HG02938 (cell line): ENCODE results near the gene PHLDB2.
A peak's percentile ranks its signal among the peaks of the same experiment; 100 is the strongest.

Experiments used
- ATAC-seq: cut with Tn5 transposase; IDR thresholded peaks from one replicate; pipeline ENCODE4 v1.9.1; 2021; ENCODE audit warnings: mild to moderate bottlenecking, moderate library complexity; ENCODE audit not compliant: unreplicated experiment

Gene PHLDB2

GRCh38 chr3:111956995-111957734 is 98.1 kb downstream of the PHLDB2 start:
- ATAC-seq = no peak

DNA sequence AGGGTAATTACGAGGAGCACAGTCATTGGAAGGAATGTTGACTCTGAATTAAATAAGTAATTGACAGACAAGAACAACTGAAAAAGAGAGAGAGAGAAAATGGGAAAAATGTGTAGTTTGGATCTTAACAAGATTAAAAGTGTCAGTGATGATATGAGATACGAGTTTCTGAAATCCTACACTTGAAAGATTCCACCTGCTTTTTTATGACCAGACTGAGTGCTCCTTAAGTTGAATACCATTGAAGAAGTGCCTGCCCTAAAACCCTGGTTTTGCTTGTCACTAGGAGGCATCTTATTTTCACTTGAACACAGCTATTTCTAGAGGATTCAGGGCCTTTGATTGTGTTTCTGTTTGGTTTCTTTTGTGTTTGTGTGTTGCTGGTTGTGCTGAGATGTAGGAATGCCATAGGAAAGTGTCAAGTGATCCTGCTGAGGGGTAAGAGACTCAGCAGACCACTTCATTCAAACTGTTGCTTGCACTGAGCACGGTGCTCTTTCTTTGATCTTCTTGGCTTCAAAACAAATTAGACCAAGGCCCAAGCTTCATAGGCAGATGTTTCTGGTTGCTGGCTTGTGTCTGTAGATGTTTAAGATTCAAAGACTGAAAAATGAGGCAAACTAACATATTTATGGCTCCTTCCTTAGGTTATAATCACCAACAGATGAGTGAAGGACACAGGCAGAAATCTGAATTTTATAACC is 102.5 kb downstream of the PHLDB2 start:
- no peak for ATAC-seq

DNA sequence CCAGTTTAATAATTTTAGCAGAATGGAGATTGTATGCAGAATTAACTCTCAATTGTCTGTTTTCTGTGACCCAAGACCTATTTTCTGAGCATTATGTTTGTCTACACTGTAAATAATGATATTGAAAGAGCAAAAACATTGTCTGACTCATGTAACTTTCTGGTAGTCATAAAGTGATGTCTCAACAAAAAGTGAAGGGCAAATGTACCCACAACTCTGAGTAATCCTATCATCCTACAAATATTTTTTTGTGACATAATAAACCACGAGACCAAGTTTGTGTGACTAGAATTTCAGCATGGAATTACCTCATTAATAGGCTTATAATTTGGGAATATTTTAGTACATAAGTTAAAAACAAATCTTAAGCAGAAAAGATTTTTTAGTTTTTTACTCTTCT is 104.4 kb downstream of the PHLDB2 start:
- no peak for ATAC-seq

DNA sequence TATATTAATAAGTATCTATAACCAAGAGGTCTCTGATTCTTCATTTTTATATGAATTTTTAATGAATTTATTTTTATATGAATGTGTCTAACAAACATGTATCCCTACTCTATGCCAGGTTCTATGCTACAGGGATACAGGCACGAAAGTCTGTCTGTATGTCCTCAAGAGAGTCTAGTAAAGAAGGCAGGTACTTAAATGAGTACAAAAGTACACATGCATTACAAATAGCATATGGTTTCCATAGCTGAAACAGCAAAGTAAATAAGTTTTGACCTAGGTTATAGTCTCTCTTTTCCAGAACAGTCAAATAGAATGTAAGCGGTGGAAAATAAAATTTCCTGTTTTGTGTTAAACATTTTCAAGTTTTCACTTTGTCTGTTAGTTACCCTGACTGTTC is 106.4 kb downstream of the PHLDB2 start:
- ATAC-seq = no peak

- ATAC-seq = no peak
These were observed 108.0 kb downstream of the PHLDB2 start for GRCh38 chr3:111967068-111967467.

DNA sequence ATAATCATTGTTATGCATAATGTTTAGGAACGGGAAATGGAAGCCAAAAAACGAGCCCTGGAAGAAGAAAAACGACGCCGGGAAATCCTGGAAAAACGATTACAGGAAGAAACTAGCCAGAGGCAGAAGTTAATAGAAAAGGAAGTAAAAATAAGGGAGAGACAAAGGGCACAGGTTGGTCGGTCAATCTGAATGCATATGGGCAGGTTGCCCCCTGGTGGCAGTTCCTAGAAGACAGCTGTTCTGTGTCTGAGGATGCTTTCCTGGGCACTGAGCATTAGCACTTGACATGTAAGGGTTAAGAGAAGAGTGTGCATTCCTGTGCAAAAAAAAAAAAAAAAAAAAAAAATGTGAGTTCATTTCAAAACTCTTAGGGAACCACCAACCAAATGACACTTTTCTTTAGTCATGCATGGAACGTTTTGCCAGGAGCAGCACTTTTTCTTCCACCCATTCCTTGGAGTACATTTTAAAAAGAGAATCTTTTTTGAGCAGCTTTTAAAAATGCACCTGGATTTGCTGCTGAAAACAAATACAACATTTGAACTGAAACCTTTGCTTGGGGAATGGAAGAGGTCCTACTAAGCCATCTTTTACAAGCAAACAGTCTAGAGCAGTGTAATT is 108.7 kb downstream of the PHLDB2 start:
- peak; percentile 96 for ATAC-seq

DNA sequence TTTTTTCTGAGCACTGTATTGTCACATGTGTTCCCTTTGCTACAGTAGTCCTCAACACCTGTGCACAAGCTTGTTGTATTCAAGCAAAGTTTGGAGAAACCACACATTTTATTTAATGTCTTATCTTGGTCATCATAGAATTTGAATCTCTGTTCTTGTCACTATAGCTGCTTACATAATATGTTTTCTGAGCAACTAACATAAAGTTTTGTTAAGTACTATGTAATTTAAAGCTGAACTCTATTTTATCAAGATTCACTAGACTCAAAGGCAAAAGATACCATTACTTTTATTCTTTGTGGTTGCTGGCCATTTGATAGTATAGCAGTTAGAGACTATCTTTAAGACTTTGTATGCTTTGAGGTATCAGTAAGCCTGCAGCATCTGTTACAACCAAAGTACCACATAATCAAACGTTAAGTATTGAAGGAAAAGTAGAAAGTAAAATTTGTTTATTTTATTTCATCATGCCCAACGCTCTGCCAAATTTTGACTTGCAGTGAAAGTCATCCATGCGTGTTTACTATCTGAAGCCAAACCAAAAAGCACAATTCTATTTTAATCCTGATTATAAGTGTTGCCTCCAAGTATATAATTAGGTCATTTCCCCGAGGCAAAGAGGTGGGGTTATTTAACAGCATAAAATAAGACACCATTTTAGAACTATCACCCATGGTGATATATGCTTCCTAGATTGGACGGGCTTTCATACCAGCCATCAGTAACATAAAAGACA is 109.4 kb downstream of the PHLDB2 start:
- ATAC-seq = no peak

DNA sequence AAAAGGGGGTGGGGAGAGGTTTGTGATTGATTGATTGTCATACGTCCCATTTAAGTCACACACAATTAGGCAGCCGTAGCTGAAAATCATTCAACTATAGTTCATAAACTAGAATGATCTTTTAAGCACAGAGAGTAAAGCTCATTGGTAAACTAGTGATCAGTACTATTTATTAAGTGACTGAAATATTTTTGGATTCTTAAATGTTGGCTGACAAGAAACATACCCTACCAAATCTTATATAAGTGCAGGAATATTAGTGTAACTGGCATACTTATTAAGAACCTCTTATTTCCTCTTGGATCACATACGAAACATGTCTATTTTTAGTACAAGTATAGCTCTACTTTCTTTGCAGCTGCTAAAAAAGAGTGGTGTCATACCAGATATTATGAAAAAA is 111.3 kb downstream of the PHLDB2 start:
- ATAC-seq = no peak

GRCh38 chr3:111971533-111972130 is 112.6 kb downstream of the PHLDB2 start:
- ATAC-seq = no peak

- ATAC-seq = no peak
These were observed 113.8 kb downstream of the PHLDB2 start for GRCh38 chr3:111972891-111973290.

DNA sequence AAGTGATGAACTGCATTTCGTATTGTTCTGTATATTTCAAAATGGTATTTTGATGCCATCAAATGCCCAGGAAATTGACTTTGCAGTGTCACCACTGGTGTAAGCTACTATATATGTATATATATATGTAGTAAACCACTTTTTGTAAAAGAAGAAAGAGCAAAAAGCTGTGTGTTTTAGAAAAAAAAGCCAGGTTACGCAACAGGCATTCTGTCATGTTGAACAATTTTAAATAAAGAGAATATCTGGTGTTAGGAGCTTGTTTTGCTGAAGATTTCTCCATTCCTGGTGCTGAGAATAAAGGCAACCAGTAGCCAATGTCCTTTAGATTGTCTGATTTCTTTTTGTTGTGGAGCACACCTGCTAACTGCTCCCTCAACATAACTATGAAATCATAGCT is 116.1 kb downstream of the PHLDB2 start:
- no peak for ATAC-seq

- no peak for ATAC-seq
These were observed 117.2 kb downstream of the PHLDB2 start for GRCh38 chr3:111976254-111976653.

DNA sequence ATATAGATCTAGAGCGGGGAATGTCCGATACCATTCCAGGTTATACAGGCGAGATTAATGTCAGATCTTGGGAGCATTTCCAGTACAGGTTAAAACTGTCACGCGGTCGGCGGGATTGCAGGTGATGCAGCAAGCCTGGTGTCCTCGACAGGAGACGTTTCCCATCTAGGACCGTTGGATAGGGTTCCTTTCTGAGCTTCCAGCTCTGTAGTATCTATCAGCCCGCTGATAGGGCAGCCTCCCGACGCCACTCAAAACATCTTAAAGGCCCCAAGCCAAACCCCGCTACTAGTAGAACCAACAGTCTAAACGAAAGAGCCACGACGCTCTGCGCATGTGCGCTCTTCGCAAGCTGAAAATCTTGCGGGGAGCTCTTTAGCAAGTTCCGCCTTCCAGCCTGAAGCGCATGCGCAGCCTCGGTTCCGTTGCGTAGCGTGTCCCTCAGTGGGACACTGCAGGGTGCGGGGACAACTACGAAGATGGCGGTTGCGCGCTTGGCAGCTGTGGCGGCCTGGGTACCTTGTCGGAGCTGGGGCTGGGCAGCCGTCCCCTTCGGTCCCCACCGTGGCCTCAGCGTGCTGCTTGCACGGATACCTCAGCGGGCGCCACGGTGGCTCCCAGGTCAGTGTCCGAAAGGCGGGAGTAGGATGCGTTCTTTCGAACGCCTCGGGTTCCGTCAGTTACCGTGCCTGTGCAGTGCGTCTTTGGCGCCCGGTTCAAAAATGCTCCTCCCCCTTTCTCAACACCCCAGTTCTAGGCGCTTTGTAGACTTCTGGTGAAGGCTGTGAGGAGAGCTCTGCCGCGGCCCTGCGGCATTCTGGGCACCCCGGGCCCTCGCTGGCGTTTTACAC is 119.7 kb downstream of the PHLDB2 start, which contains the start of gene ABHD10:
Gene ABHD10, plus strand, starts transcription at position 444 of the 851 bp plus-strand sequence. Its CDS starts 36 bp downstream, at position 480.
- peak; percentile 91 for ATAC-seq

GRCh38 chr3:111979434-111980038 is 120.5 kb downstream of the PHLDB2 start:
- ATAC-seq = peak; percentile 46

DNA sequence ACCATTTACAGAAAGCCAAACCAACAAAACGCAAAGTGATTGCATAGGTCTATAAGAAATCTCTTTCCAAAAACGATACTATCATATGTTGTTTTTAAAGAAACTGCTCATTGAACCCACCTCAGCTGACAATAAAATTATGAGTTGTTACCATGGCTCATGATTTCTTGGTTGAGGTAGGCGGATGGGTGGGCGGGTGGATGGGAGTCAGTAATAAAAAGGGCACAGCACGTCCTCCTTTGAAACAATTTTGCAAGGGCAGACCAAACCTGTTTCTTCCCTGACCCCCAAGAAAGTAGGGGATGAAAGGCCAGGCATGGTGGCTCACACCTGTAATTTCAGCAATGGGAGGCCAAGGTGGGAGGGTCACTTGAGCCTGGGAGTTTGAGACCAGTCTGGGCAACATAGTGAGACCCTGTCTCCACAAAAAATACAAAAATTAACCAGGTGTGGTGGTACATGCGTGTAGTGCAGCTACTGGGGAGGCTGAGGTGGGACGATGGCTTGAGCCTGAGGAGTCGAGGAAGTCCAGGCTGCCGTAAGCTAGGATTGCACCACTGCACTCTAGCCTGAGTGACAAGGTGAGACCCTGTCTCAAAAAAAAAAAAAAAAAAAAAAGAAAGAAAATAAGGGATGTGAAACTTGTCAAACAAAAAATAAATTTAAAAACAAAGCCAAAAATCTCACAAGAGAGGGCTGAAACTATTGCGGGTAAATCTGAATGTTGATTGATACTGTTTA is 121.8 kb downstream of the PHLDB2 start:
- ATAC-seq = no peak

- ATAC-seq = no peak
These were observed 122.3 kb downstream of the PHLDB2 start for GRCh38 chr3:111981457-111981763.

DNA sequence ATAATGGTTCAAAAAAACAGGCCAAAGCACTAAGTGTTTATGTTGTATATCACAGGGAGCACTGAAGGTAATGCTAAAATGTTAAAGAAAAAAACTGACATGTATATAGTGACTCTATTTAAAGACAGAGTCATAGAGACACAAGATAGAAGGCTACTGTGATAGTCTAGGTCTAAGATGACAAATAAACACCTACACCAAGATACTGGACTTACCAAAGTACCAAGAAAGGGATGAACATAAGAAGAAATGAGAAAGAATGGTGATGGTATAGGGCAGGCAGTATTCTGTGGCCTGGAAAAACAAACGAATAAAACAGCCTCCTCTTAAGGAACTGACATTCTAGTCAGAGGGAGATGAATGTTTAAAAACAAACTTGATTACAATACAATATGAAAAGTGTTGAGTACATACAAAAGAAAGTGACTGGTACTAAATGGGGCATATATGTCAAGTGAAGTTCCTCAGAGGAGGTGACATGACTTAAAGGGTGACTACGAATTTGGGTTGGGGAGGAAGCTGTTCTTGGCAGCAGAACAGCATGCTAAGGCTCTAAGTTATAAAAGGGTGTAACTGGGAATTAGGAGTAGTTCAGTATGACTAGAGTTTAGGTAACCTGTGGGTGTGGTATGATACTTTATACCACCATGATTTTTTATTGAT is 125.7 kb downstream of the PHLDB2 start:
- no peak for ATAC-seq

GRCh38 chr3:111986800-111987199 is 127.7 kb downstream of the PHLDB2 start:
- no peak for ATAC-seq
